A549 (cell line): Measurements from ENCODE around the gene PPTC7.

Source experiments
- BHLHE40 ChIP-seq: IDR thresholded peaks from 2 replicates; pipeline ENCODE4 v1.6.1; 2012; ENCODE audit warnings: low read depth, low read length, inconsistent platforms
- CBX2 ChIP-seq: fragments of 200-600 bp; sonication (generic); IDR thresholded peaks from 2 replicates; pipeline ENCODE4 v1.6.1; 2016; ENCODE audit warnings: low read depth, mild to moderate bottlenecking, borderline replicate concordance
- NFE2L2 ChIP-seq: fragments of 150-350 bp; conservative IDR thresholded peaks from 2 replicates; pipeline ENCODE4 v1.6.1; 2014; ENCODE audit warnings: low read length
- POLR2A ChIP-seq: IDR thresholded peaks from 2 replicates; pipeline ENCODE4 v1.6.1; 2012; ENCODE audit warnings: mild to moderate bottlenecking, low read length
- TF ChIP-seq, protein P1 (sequence below): fragments of >200 bp; sonication (Bioruptor Twin); formaldehyde crosslinking; IDR thresholded peaks from 3 replicates; pipeline ENCODE4 v1.5.1; 2016
- TF ChIP-seq, protein P2 (sequence below): fragments of 150-350 bp; IDR thresholded peaks from 2 replicates; pipeline ENCODE4 v1.6.1; 2014; ENCODE audit warnings: low read depth, mild to moderate bottlenecking, low read length

DNA sequence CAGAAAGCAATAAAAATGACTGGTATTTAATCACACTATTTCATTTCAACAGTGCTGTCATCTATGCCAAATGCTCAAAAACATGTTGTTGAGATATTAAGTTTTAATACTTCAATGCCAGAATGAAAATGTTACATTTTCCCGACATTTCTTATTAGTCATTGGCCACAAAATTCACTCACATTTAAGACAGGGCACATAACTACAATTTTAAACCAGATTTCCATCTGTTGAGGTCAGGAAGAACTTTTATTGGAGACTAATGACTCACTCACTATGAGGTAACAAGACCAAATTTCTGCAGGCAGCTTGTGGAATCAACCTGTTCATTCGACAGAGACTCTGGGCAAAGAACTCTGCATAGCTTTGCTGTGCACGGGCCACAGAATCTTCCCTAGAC, 36.8 kb downstream of the PPTC7 start:
- TF ChIP-seq CBX2 (no peak), POLR2A (no peak), BHLHE40 (no peak), NFE2L2 (no peak)
- TF ChIP-seq, protein P1, sequence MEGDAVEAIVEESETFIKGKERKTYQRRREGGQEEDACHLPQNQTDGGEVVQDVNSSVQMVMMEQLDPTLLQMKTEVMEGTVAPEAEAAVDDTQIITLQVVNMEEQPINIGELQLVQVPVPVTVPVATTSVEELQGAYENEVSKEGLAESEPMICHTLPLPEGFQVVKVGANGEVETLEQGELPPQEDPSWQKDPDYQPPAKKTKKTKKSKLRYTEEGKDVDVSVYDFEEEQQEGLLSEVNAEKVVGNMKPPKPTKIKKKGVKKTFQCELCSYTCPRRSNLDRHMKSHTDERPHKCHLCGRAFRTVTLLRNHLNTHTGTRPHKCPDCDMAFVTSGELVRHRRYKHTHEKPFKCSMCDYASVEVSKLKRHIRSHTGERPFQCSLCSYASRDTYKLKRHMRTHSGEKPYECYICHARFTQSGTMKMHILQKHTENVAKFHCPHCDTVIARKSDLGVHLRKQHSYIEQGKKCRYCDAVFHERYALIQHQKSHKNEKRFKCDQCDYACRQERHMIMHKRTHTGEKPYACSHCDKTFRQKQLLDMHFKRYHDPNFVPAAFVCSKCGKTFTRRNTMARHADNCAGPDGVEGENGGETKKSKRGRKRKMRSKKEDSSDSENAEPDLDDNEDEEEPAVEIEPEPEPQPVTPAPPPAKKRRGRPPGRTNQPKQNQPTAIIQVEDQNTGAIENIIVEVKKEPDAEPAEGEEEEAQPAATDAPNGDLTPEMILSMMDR, result no peak
- TF ChIP-seq, protein P2, sequence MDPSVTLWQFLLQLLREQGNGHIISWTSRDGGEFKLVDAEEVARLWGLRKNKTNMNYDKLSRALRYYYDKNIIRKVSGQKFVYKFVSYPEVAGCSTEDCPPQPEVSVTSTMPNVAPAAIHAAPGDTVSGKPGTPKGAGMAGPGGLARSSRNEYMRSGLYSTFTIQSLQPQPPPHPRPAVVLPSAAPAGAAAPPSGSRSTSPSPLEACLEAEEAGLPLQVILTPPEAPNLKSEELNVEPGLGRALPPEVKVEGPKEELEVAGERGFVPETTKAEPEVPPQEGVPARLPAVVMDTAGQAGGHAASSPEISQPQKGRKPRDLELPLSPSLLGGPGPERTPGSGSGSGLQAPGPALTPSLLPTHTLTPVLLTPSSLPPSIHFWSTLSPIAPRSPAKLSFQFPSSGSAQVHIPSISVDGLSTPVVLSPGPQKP, result no peak
